ENCODE results near the gene SOBP. TPM values are rescaled to one million over a fixed set of nuclear protein-coding genes. Genes with fewer than 3 reads are reported as not detected.
A peak's percentile ranks its signal among the peaks of the same experiment; 100 is the strongest.

The SOBP gene
- polyA plus RNA-seq, 4 donors, result 1.1 to 1.6 (median 1.1) TPM; not detected in 1

GRCh38 chr6:107536180-107536961 lies 46.5 kb downstream of the SOBP start:
- FAIRE-seq, result no peak
- peaks cover 0 to 2% of the 10 kb centered on the region in 2 donors for H3K9me3 ChIP-seq (ENCODE audit: control insufficient read depth in 2 of 2, insufficient read depth in 1 of 2, low read depth in 1 of 2, low read length in 1 of 2)
- no peak for DNase-seq

GRCh38 chr6:107537559-107537958 lies 47.6 kb downstream of the SOBP start:
- no peak overlapping the region for H3K4me3 ChIP-seq (ENCODE audit: low read depth in 1 of 3, low read length in 3 of 3)
- peaks cover 0 to 2% of the 10 kb centered on the region in 2 donors for H3K9me3 ChIP-seq (ENCODE audit: control insufficient read depth in 2 of 2, insufficient read depth in 1 of 2, low read depth in 1 of 2, low read length in 1 of 2)
- peaks cover 0 to 18% (median 0%) of the 10 kb centered on the region in 3 donors for H3K4me1 ChIP-seq (ENCODE audit: control insufficient read depth in 3 of 3, insufficient read depth in 2 of 3, low read depth in 1 of 3, low read length in 2 of 3)
- peaks cover 0 to 2% (median 0%) of the 10 kb centered on the region in 3 donors for H3K27me3 ChIP-seq (ENCODE audit: control insufficient read depth in 3 of 3, insufficient read depth in 3 of 3, low read length in 3 of 3)
- H3K36me3 ChIP-seq (ENCODE audit: control insufficient read depth in 3 of 3, insufficient read depth in 2 of 3, low read depth in 1 of 3, low read length in 3 of 3), result peaks cover 0 to 3% (median 2%) of the 10 kb centered on the region in 3 donors
- FAIRE-seq (no peak), DNase-seq (no peak)
- 90 to 100% (median 97%) methylated on average over 3 of the region's 3 CpGs for WGBS, 3 donors
- no peak overlapping the region for H3K27ac ChIP-seq (ENCODE audit: low read depth in 1 of 3, low read length in 2 of 3)

More at GRCh38 chr6:107536180-107536961, 46.5 kb downstream of the SOBP start:
- WGBS, 3 donors, result 77 to 90% (median 88%) methylated on average over 6 of the region's 6 CpGs
- Histone ChIP-seq H3K27ac (ENCODE audit: low read depth in 1 of 3, low read length in 2 of 3) (no peak overlapping the region), H3K4me1 (ENCODE audit: control insufficient read depth in 3 of 3, insufficient read depth in 2 of 3, low read depth in 1 of 3, low read length in 2 of 3) (peaks cover 0 to 18% (median 0%) of the 10 kb centered on the region in 3 donors), H3K27me3 (ENCODE audit: control insufficient read depth in 3 of 3, insufficient read depth in 3 of 3, low read length in 3 of 3) (peaks cover 0 to 2% (median 0%) of the 10 kb centered on the region in 3 donors), H3K4me3 (ENCODE audit: low read depth in 1 of 3, low read length in 3 of 3) (no peak overlapping the region), H3K36me3 (ENCODE audit: control insufficient read depth in 3 of 3, insufficient read depth in 2 of 3, low read depth in 1 of 3, low read length in 3 of 3) (peaks cover 0 to 3% (median 2%) of the 10 kb centered on the region in 3 donors)

GRCh38 chr6:107538856-107539387 lies 49.0 kb downstream of the SOBP start:
- Histone ChIP-seq H3K9me3 (ENCODE audit: control insufficient read depth in 2 of 2, insufficient read depth in 1 of 2, low read depth in 1 of 2, low read length in 1 of 2) (peaks cover 0 to 2% of the 10 kb centered on the region in 2 donors), H3K27me3 (ENCODE audit: control insufficient read depth in 3 of 3, insufficient read depth in 3 of 3, low read length in 3 of 3) (peaks cover 0 to 2% (median 0%) of the 10 kb centered on the region in 3 donors), H3K4me3 (ENCODE audit: low read depth in 1 of 3, low read length in 3 of 3) (no peak overlapping the region), H3K4me1 (ENCODE audit: control insufficient read depth in 3 of 3, insufficient read depth in 2 of 3, low read depth in 1 of 3, low read length in 2 of 3) (peaks cover 0 to 18% (median 0%) of the 10 kb centered on the region in 3 donors), H3K27ac (ENCODE audit: low read depth in 1 of 3, low read length in 2 of 3) (no peak overlapping the region), H3K36me3 (ENCODE audit: control insufficient read depth in 3 of 3, insufficient read depth in 2 of 3, low read depth in 1 of 3, low read length in 3 of 3) (peaks cover 0 to 3% (median 2%) of the 10 kb centered on the region in 3 donors)
- FAIRE-seq, result no peak
- no peak for DNase-seq
- 75 to 86% (median 83%) methylated on average over 4 of the region's 4 CpGs for WGBS, 3 donors

GRCh38 chr6:107539409-107539808 lies 49.5 kb downstream of the SOBP start:
- 12 to 52% (median 38%) methylated on average over 6 of the region's 6 CpGs for WGBS, 3 donors
- Histone ChIP-seq H3K36me3 (ENCODE audit: control insufficient read depth in 3 of 3, insufficient read depth in 2 of 3, low read depth in 1 of 3, low read length in 3 of 3) (peaks cover 0 to 3% (median 2%) of the 10 kb centered on the region in 3 donors), H3K4me3 (ENCODE audit: low read depth in 1 of 3, low read length in 3 of 3) (no peak overlapping the region), H3K4me1 (ENCODE audit: control insufficient read depth in 3 of 3, insufficient read depth in 2 of 3, low read depth in 1 of 3, low read length in 2 of 3) (peaks cover 0 to 18% (median 0%) of the 10 kb centered on the region in 3 donors), H3K27me3 (ENCODE audit: control insufficient read depth in 3 of 3, insufficient read depth in 3 of 3, low read length in 3 of 3) (peaks cover 0 to 2% (median 0%) of the 10 kb centered on the region in 3 donors), H3K27ac (ENCODE audit: low read depth in 1 of 3, low read length in 2 of 3) (peak overlapping the region in 1 of 3 donors; percentile 49), H3K9me3 (ENCODE audit: control insufficient read depth in 2 of 2, insufficient read depth in 1 of 2, low read depth in 1 of 2, low read length in 1 of 2) (peaks cover 0 to 2% of the 10 kb centered on the region in 2 donors)
- peak; percentile 35 to 63 for DNase-seq
- no peak for FAIRE-seq

- Histone ChIP-seq H3K27me3 (ENCODE audit: control insufficient read depth in 3 of 3, insufficient read depth in 3 of 3, low read length in 3 of 3) (peaks cover 0 to 2% (median 0%) of the 10 kb centered on the region in 3 donors), H3K9me3 (ENCODE audit: control insufficient read depth in 2 of 2, insufficient read depth in 1 of 2, low read depth in 1 of 2, low read length in 1 of 2) (peaks cover 0 to 2% of the 10 kb centered on the region in 2 donors), H3K36me3 (ENCODE audit: control insufficient read depth in 3 of 3, insufficient read depth in 2 of 3, low read depth in 1 of 3, low read length in 3 of 3) (peaks cover 0 to 3% (median 2%) of the 10 kb centered on the region in 3 donors), H3K4me3 (ENCODE audit: low read depth in 1 of 3, low read length in 3 of 3) (no peak overlapping the region), H3K27ac (ENCODE audit: low read depth in 1 of 3, low read length in 2 of 3) (peak overlapping the region in 1 of 3 donors; percentile 49), H3K4me1 (ENCODE audit: control insufficient read depth in 3 of 3, insufficient read depth in 2 of 3, low read depth in 1 of 3, low read length in 2 of 3) (peaks cover 0 to 18% (median 0%) of the 10 kb centered on the region in 3 donors)
- DNase-seq, result no peak
- WGBS, 3 donors, result 41 to 67% (median 60%) methylated on average over 2 of the region's 2 CpGs
- no peak for FAIRE-seq
Observed at GRCh38 chr6:107539849-107540464, 50.0 kb downstream of the SOBP start.

- H3K9me3 ChIP-seq (ENCODE audit: control insufficient read depth in 2 of 2, insufficient read depth in 1 of 2, low read depth in 1 of 2, low read length in 1 of 2), result peaks cover 0 to 2% of the 10 kb centered on the region in 2 donors
- H3K4me1 ChIP-seq (ENCODE audit: control insufficient read depth in 3 of 3, insufficient read depth in 2 of 3, low read depth in 1 of 3, low read length in 2 of 3), result peaks cover 0 to 18% (median 0%) of the 10 kb centered on the region in 3 donors
- no peak overlapping the region for H3K4me3 ChIP-seq (ENCODE audit: low read depth in 1 of 3, low read length in 3 of 3)
- H3K27ac ChIP-seq (ENCODE audit: low read depth in 1 of 3, low read length in 2 of 3), result no peak overlapping the region
- peak in 1 of 2 donors; percentile 48 for DNase-seq
- no peak for FAIRE-seq
- H3K27me3 ChIP-seq (ENCODE audit: control insufficient read depth in 3 of 3, insufficient read depth in 3 of 3, low read length in 3 of 3), result peaks cover 0 to 2% (median 0%) of the 10 kb centered on the region in 3 donors
- WGBS, 3 donors, result 43 to 47% (median 44%) methylated on average over 1 of the region's 1 CpG
- H3K36me3 ChIP-seq (ENCODE audit: control insufficient read depth in 3 of 3, insufficient read depth in 2 of 3, low read depth in 1 of 3, low read length in 3 of 3), result peaks cover 0 to 3% (median 2%) of the 10 kb centered on the region in 3 donors
Observed at GRCh38 chr6:107540465-107540857, 50.5 kb downstream of the SOBP start.

- no peak overlapping the region for H3K4me3 ChIP-seq (ENCODE audit: low read depth in 1 of 3, low read length in 3 of 3)
- WGBS, 3 donors, result 90 to 96% (median 92%) methylated on average over 6 of the region's 6 CpGs
- H3K27ac ChIP-seq (ENCODE audit: low read depth in 1 of 3, low read length in 2 of 3), result no peak overlapping the region
- peaks cover 0 to 3% (median 2%) of the 10 kb centered on the region in 3 donors for H3K36me3 ChIP-seq (ENCODE audit: control insufficient read depth in 3 of 3, insufficient read depth in 2 of 3, low read depth in 1 of 3, low read length in 3 of 3)
- H3K27me3 ChIP-seq (ENCODE audit: control insufficient read depth in 3 of 3, insufficient read depth in 3 of 3, low read length in 3 of 3), result peaks cover 0 to 2% (median 0%) of the 10 kb centered on the region in 3 donors
- peaks cover 0 to 2% of the 10 kb centered on the region in 2 donors for H3K9me3 ChIP-seq (ENCODE audit: control insufficient read depth in 2 of 2, insufficient read depth in 1 of 2, low read depth in 1 of 2, low read length in 1 of 2)
- peaks cover 0 to 18% (median 0%) of the 10 kb centered on the region in 3 donors for H3K4me1 ChIP-seq (ENCODE audit: control insufficient read depth in 3 of 3, insufficient read depth in 2 of 3, low read depth in 1 of 3, low read length in 2 of 3)
- FAIRE-seq (no peak), DNase-seq (no peak)
Observed at GRCh38 chr6:107542192-107542668, 52.3 kb downstream of the SOBP start.

- Histone ChIP-seq H3K4me3 (ENCODE audit: low read depth in 1 of 3, low read length in 3 of 3) (no peak overlapping the region), H3K4me1 (ENCODE audit: control insufficient read depth in 3 of 3, insufficient read depth in 2 of 3, low read depth in 1 of 3, low read length in 2 of 3) (peaks cover 0 to 18% (median 0%) of the 10 kb centered on the region in 3 donors), H3K36me3 (ENCODE audit: control insufficient read depth in 3 of 3, insufficient read depth in 2 of 3, low read depth in 1 of 3, low read length in 3 of 3) (peaks cover 0 to 3% (median 2%) of the 10 kb centered on the region in 3 donors), H3K27ac (ENCODE audit: low read depth in 1 of 3, low read length in 2 of 3) (no peak overlapping the region), H3K27me3 (ENCODE audit: control insufficient read depth in 3 of 3, insufficient read depth in 3 of 3, low read length in 3 of 3) (peaks cover 0 to 2% (median 0%) of the 10 kb centered on the region in 3 donors), H3K9me3 (ENCODE audit: control insufficient read depth in 2 of 2, insufficient read depth in 1 of 2, low read depth in 1 of 2, low read length in 1 of 2) (no peaks in the 10 kb centered on the region)
- 71 to 88% (median 74%) methylated on average over 2 of the region's 2 CpGs for WGBS, 3 donors
- no peak for FAIRE-seq
- no peak for DNase-seq
Observed at GRCh38 chr6:107543088-107543487, 53.2 kb downstream of the SOBP start.
